NCI-H146 treated with DMSO at 0.1 percent for 48 hours (cell line): ENCODE results near the gene MTA3.

Experiments used
- DNase-seq: peaks from one replicate; lab custom pipeline; 2025; ENCODE audit not compliant: unreplicated experiment; lab: John Stamatoyannopoulos, UW

Gene MTA3

DNA sequence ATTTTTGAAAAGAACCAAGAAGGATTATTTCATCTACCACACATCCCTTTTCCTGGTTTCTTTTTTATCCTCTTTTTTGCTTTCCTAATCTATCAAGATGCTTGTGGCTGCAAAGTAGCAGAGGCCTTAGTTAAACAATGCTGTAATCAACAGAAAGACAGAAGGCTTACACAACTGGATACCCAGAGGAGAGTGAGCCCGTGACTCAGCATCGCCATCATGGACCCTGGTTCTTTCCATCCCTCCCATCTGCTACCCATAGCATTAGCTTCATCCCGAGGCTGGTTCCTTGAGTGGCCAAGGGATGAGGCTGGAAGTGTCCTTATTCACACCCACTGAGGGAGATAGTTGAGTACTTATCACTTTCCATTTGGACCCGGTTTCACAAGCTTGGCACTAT is 231.4 kb downstream of the MTA3 start:
- DNase-seq: no peak

DNA sequence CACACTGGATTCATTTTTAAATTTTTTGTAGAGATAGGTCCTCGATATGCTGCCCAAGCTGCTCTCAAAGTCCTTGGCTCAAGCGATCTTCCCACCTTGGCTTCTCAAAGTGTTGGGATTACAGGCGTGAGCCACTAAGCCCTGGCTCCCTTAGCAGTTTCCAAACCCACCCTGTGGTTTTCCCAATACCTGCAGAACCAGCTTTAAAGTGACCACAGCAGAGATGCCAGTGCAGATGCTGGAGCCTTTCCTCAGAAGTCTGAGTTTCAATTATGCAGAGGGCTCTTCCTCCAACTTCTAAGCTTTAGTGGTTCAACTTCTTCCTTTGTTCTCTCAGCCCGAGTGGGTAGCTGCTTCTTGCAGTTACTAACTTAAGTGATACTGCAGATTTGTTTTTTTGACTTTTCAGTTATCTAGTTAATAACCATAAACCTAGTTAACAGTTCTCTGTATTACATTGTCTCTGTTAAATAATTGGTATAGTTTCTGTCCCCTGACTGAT is 232.1 kb downstream of the MTA3 start:
- DNase-seq: no peak

DNA sequence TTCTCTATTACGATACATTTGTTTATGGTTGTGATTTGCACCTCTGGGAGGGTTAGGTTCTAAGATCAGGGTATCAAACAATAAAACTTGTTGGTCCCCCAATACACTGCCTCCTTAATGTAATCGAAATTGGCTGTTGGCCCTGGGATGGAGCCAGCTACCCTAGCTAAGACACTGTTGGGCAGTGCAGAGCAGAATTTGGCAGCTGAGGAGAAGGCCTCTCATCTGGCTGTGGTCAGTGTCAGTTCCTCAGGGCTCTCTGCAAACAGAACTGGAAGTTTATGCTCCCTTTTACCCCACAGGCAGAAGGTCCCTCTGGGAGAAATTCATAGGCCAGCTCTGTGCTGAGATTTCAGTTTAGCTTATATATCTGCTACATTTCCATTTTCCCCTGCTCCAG is 232.5 kb downstream of the MTA3 start:
- no peak for DNase-seq

DNA sequence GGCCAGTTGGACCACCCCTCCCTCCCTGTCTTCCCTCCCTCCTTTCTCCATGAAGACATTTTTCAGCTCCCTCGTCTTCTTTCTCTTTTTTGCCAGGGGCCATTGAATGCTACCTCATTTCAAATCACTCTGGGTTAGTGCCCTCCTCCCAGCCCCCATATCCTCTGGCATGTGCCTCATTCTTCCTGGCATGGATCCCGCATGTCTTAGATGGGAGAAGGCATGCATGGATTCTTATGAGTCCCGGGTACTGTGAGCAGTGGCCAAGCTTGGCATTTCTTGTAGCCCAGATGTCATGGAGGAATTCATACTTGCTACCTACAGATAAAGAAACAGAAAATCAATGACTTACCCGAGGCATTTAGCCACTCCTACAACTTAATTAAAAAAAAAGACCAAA is 232.9 kb downstream of the MTA3 start:
- DNase-seq: no peak

DNA sequence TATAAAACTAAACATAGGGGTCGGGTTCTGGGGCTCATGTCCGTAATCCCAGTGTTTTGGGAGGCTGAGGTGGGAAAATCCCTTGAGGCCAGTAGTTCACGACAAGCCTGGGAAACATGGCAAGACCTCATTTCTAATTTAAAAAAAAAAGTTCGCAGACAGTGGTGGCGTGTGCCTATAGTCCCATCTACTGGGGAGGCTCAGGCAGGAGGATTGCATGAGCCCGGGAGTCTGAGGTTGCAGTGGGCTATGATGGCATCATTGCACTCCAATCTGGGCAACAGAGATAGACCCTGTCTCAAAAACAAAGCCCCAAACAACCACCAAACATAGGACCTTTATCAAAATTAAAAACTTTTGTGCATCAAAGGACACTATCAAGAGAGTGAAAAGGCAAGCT is 233.7 kb downstream of the MTA3 start:
- no peak for DNase-seq

DNA sequence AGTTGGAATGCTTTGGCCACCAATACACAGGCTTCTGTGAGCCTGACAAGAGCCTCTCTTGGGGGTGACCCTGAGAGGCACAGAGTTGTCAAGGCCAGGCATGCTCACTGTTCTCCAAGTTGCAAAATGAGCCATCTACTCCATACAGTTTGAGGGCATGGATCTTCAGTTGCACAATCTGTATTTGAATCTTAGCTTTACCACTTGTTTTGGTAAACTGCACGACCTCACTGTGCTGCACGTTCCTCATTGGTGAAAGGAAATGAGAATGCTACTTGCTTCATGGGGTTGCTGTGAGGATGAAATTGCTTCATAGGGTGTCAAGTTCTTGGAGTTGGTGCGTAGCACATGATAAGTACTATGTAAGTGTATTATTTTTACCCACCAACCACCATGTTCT is 235.9 kb downstream of the MTA3 start:
- no peak for DNase-seq

DNA sequence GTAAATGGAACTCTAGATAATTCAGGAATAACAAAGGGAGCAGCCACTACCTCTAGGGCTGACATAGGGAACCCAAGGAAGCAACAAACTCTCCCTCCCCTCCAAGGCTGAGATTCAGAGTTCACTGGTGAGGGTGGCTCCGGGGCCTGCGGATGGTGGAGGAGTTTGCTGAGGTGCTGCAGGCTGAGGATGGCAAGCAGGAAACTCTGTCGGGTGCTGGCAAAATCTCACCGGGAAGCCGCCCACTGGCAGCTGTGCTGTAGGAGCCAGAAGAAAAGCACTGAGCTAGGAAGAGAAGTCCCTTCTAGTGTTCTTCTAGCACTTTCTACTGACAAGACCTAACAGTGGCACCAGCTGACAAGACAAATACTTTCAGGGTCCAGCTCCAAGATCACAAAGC is 236.5 kb downstream of the MTA3 start:
- no peak for DNase-seq
